Right cardiac atrium (tissue), 5 donors: ENCODE data around the gene MYO1F. TPM values are rescaled to one million over a fixed set of nuclear protein-coding genes. Genes with fewer than 3 reads are reported as not detected.

Experiments
- ATAC-seq, 2 donors: fragments of 200-7000 bp; cut with Tn5 transposase; one replicate each; pipeline versions ENCODE4 v1.8.0 to v1.9.1; 2020; ENCODE audit warnings: moderate library complexity in 2 of 2, mild to moderate bottlenecking in 1 of 2
- DNase-seq, 3 donors: peaks; one replicate each; pipeline ENCODE4 v3.0.0-alpha.2; 2020
- H3K27ac ChIP-seq: one replicate; pipeline ENCODE4 v1.5.1; 2013; ENCODE audit warnings: mild to moderate bottlenecking, low read length, control low read depth, moderate library complexity
- H3K27me3 ChIP-seq: one replicate; pipeline ENCODE4 v1.6.1; 2013; ENCODE audit not compliant: control insufficient read depth, insufficient read depth
- H3K4me1 ChIP-seq: one replicate; pipeline ENCODE4 v1.6.1; 2013; ENCODE audit warnings: low read length; ENCODE audit not compliant: control insufficient read depth, insufficient read depth
- H3K4me3 ChIP-seq: one replicate; pipeline ENCODE4 v1.5.1; 2013; ENCODE audit warnings: low read length, control low read depth
- H3K9me3 ChIP-seq: one replicate; pipeline ENCODE4 v1.6.1; 2013; ENCODE audit warnings: low read length; ENCODE audit not compliant: control insufficient read depth
- WGBS: extraction: QIAGEN DNeasy Blood & Tissue Kit; methylation state at CpG from one replicate; pipeline ENCODE4 v1.1.7; 2013; 5-methylcytosine and 5-hydroxymethylcytosine counted together
- intact Hi-C, 4 donors: fragments of 100-400 bp; cut with DNase I; formaldehyde crosslinking; loops; one replicate each; pipeline versions ENCODE4 v1.11.0 to v1.14.0; 2022 to 2023
- polyA plus RNA-seq: library from polyadenylated mRNA; stranded (reverse); fragments of 200-250 nt; gene quantifications from one replicate; pipeline ENCODE4 v1.2.3, GENCODE V29; 2013
- total RNA-seq, 4 donors: library from RNA; stranded (reverse); fragmentation: NEBNext Ultra II Directional; extraction: Animal tissue kit (Norgen Biotek cat#: 25700); gene quantifications; one replicate each; pipeline ENCODE4 v1.2.1, GENCODE V29; 2021
- donor health status: healthy with polysubstance abuse.
- donor health status: DM: no; HTN: yes; CAD: no.
- donor health status: DM: no; HTN: no; CAD: no.
- donor health status: DM: no; HTN: yes; CAD: no; lungs with severe emphysema.
- donor health status: DM: yes; HTN: yes; CAD: no.

MYO1F gene
- total and polyA plus RNA-seq, 5 donors: 9.3 to 23.2 (median 11.6) TPM

GRCh38 chr19:8490395-8490760, 86.9 kb downstream of the MYO1F start:
- Histone ChIP-seq H3K27me3 (no peaks in the 10 kb centered on the region), H3K4me1 (no peaks in the 10 kb centered on the region), H3K27ac (no peak overlapping the region), H3K4me3 (no peak overlapping the region), H3K9me3 (no peaks in the 10 kb centered on the region)
- peak in 1 of 3 donors; percentile 33 for DNase-seq
- intact Hi-C loops: no loop called here
- ATAC-seq: peak; percentile 4 to 5
- 84% methylated on average over 24 of the region's 24 CpGs for WGBS

GRCh38 chr19:8489561-8490394, 87.5 kb downstream of the MYO1F start:
- DNase-seq (peak in 2 of 3 donors; percentile 55 to 57), ATAC-seq (peak; percentile 5 to 6)
- Histone ChIP-seq H3K27me3 (no peaks in the 10 kb centered on the region), H3K27ac (no peak overlapping the region), H3K9me3 (no peaks in the 10 kb centered on the region), H3K4me3 (no peak overlapping the region), H3K4me1 (no peaks in the 10 kb centered on the region)
- WGBS: 84% methylated on average over 25 of the region's 25 CpGs
- intact Hi-C loops: no loop called here

- no peaks in the 10 kb centered on the region for H3K4me1 ChIP-seq
- WGBS: 78% methylated on average over 15 of the region's 15 CpGs
- DNase-seq: no peak
- no peak overlapping the region for H3K4me3 ChIP-seq
- no peak for ATAC-seq
- H3K27ac ChIP-seq: no peak overlapping the region
- intact Hi-C loops: no loop called here
- H3K27me3 ChIP-seq: no peaks in the 10 kb centered on the region
- H3K9me3 ChIP-seq: no peaks in the 10 kb centered on the region
Measured at GRCh38 chr19:8488365-8488764, 88.9 kb downstream of the MYO1F start.

- DNase-seq (peak in 2 of 3 donors; percentile 38 to 73), ATAC-seq (peak; percentile 9 to 13)
- Histone ChIP-seq H3K27ac (no peak overlapping the region), H3K4me1 (no peaks in the 10 kb centered on the region), H3K4me3 (no peak overlapping the region), H3K27me3 (no peaks in the 10 kb centered on the region), H3K9me3 (no peaks in the 10 kb centered on the region)
- intact Hi-C loops: no loop called here
- 73% methylated on average over 13 of the region's 13 CpGs for WGBS
Measured at GRCh38 chr19:8487137-8487851, 89.9 kb downstream of the MYO1F start.

- Histone ChIP-seq H3K9me3 (no peaks in the 10 kb centered on the region), H3K27ac (no peak overlapping the region), H3K27me3 (no peaks in the 10 kb centered on the region), H3K4me3 (no peak overlapping the region), H3K4me1 (no peaks in the 10 kb centered on the region)
- no peak for DNase-seq
- intact Hi-C loops: no loop called here
- ATAC-seq: no peak
- WGBS: 87% methylated on average over 16 of the region's 16 CpGs
Measured at GRCh38 chr19:8486661-8487136, 90.5 kb downstream of the MYO1F start.

GRCh38 chr19:8485561-8486371, 91.5 kb downstream of the MYO1F start:
- H3K9me3 ChIP-seq: no peaks in the 10 kb centered on the region
- H3K27ac ChIP-seq: no peak overlapping the region
- H3K4me1 ChIP-seq: peaks cover 4% of the 10 kb centered on the region
- no peaks in the 10 kb centered on the region for H3K27me3 ChIP-seq
- 97% methylated on average over 62 of the region's 62 CpGs for WGBS
- intact Hi-C loops: no loop called here
- no peak overlapping the region for H3K4me3 ChIP-seq
- ATAC-seq: peak in 1 of 2 donors; percentile 5
- DNase-seq: no peak

- H3K4me1 ChIP-seq: peaks cover 7% of the 10 kb centered on the region
- ATAC-seq: peak; percentile 30 to 48
- no peak overlapping the region for H3K4me3 ChIP-seq
- no peaks in the 10 kb centered on the region for H3K27me3 ChIP-seq
- intact Hi-C loops: no loop called here
- DNase-seq: peak; percentile 65 to 83 (median 80)
- no peak overlapping the region for H3K27ac ChIP-seq
- WGBS: 83% methylated on average over 18 of the region's 18 CpGs
- no peaks in the 10 kb centered on the region for H3K9me3 ChIP-seq
Measured at GRCh38 chr19:8484331-8484894, 92.8 kb downstream of the MYO1F start.

- intact Hi-C loops: no loop called here
- H3K4me3 ChIP-seq: no peak overlapping the region
- peaks cover 7% of the 10 kb centered on the region for H3K4me1 ChIP-seq
- no peaks in the 10 kb centered on the region for H3K9me3 ChIP-seq
- ATAC-seq: no peak
- 86% methylated on average over 8 of the region's 8 CpGs for WGBS
- no peaks in the 10 kb centered on the region for H3K27me3 ChIP-seq
- DNase-seq: no peak
- no peak overlapping the region for H3K27ac ChIP-seq
Measured at GRCh38 chr19:8483165-8483564, 94.1 kb downstream of the MYO1F start.

- peaks cover 7% of the 10 kb centered on the region for H3K4me1 ChIP-seq
- intact Hi-C loops: no loop called here
- no peak for ATAC-seq
- DNase-seq: no peak
- no peaks in the 10 kb centered on the region for H3K27me3 ChIP-seq
- H3K4me3 ChIP-seq: no peak overlapping the region
- no peaks in the 10 kb centered on the region for H3K9me3 ChIP-seq
- no peak overlapping the region for H3K27ac ChIP-seq
- WGBS: 83% methylated on average over 11 of the region's 11 CpGs
Measured at GRCh38 chr19:8482696-8483095, 94.5 kb downstream of the MYO1F start.

- intact Hi-C loops: no loop called here
- H3K4me3 ChIP-seq: no peak overlapping the region
- no peak overlapping the region for H3K27ac ChIP-seq
- no peaks in the 10 kb centered on the region for H3K9me3 ChIP-seq
- ATAC-seq: no peak
- DNase-seq: no peak
- no peaks in the 10 kb centered on the region for H3K27me3 ChIP-seq
- H3K4me1 ChIP-seq: peaks cover 7% of the 10 kb centered on the region
- 73% methylated on average over 6 of the region's 6 CpGs for WGBS
Measured at GRCh38 chr19:8481616-8482015, 95.6 kb downstream of the MYO1F start.
